WTC11 (cell line): ENCODE measurements around the gene EHD4. TPM values are rescaled to one million over a fixed set of nuclear protein-coding genes. Genes with fewer than 3 reads are reported as not detected.

Experiments used
- ATAC-seq: fragments of 200-7000 bp; cut with Tn5 transposase; 2 replicates; pipeline ENCODE4 v1.10.0; 2021; ENCODE audit warnings: mild to moderate bottlenecking, moderate library complexity
- CTCF ChIA-PET: fragments of 300-600 bp; sonication (Branson Sonifier 250); formaldehyde crosslinking; loops from one replicate; lab custom pipeline; 2021; ENCODE audit warnings: antibody characterized with exemption; lab: Charles Lee
- POLR2A ChIA-PET: fragments of 350-600 bp; sonication (Branson Sonifier 250); formaldehyde crosslinking; loops from one replicate; lab custom pipeline; 2021; ENCODE audit warnings: antibody characterized with exemption; lab: Charles Lee
- DNase-seq: peaks from one replicate; pipeline ENCODE4 v3.0.0; 2021; ENCODE audit warnings: low spot score
- H3K27ac Mint-ChIP-seq: 2 replicates; pipeline ENCODE4 v1.8.0; 2021; ENCODE audit warnings: mixed read lengths
- H3K27me3 Mint-ChIP-seq: 2 replicates; pipeline ENCODE4 v1.8.0; 2021; ENCODE audit warnings: low read depth, mild to moderate bottlenecking, moderate library complexity, mixed read lengths
- H3K36me3 Mint-ChIP-seq: 2 replicates; pipeline ENCODE4 v1.8.0; 2021; ENCODE audit warnings: mixed read lengths
- H3K4me1 Mint-ChIP-seq: 2 replicates; pipeline ENCODE4 v1.8.0; 2022; ENCODE audit warnings: mixed read lengths
- H3K4me3 Mint-ChIP-seq: 2 replicates; pipeline ENCODE4 v1.8.0; 2021; ENCODE audit warnings: mild to moderate bottlenecking, moderate library complexity, mixed read lengths
- H3K9me3 Mint-ChIP-seq: 2 replicates; pipeline ENCODE4 v1.8.0; 2021; ENCODE audit warnings: mixed read lengths
- FOXJ3 ChIP-seq: sonication (generic); formaldehyde crosslinking; IDR thresholded peaks from 2 replicates; pipeline ENCODE4 v1.9.0; 2021; ENCODE audit warnings: missing genetic modification reagents, mild to moderate bottlenecking, borderline replicate concordance
- GRHL2 ChIP-seq: fragments of 250-450 bp; sonication (Bioruptor Pico); IDR thresholded peaks from 2 replicates; pipeline ENCODE4 v1.8.0; 2022; ENCODE audit warnings: mild to moderate bottlenecking, moderate library complexity; ENCODE audit not compliant: insufficient replicate concordance, severe bottlenecking
- KAT7 ChIP-seq: sonication (generic); formaldehyde crosslinking; IDR thresholded peaks from 2 replicates; pipeline ENCODE4 v1.8.1; 2023; ENCODE audit warnings: missing genetic modification reagents, mild to moderate bottlenecking, borderline replicate concordance
- NFATC4 ChIP-seq: fragments of 250-450 bp; sonication (Bioruptor Pico); IDR thresholded peaks from 2 replicates; pipeline ENCODE4 v1.9.0; 2021; ENCODE audit warnings: mild to moderate bottlenecking
- NFE2L1 ChIP-seq: sonication (generic); formaldehyde crosslinking; IDR thresholded peaks from 2 replicates; pipeline ENCODE4 v1.8.1; 2023; ENCODE audit warnings: missing genetic modification reagents
- NR2C2 ChIP-seq: sonication (generic); formaldehyde crosslinking; IDR thresholded peaks from 2 replicates; pipeline ENCODE4 v1.8.0; 2022; ENCODE audit warnings: mild to moderate bottlenecking, missing genetic modification reagents
- NR3C1 ChIP-seq: sonication (generic); formaldehyde crosslinking; conservative IDR thresholded peaks from 2 replicates; pipeline ENCODE4 v1.8.1; 2023; ENCODE audit warnings: low read depth, mild to moderate bottlenecking, missing genetic modification reagents
- ZNF121 ChIP-seq: sonication (generic); formaldehyde crosslinking; IDR thresholded peaks from 2 replicates; pipeline ENCODE4 v1.8.0; 2023; ENCODE audit warnings: missing genetic modification reagents
- ZNF138 ChIP-seq: sonication (generic); formaldehyde crosslinking; conservative IDR thresholded peaks from 2 replicates; pipeline ENCODE4 v1.8.1; 2022; ENCODE audit warnings: mild to moderate bottlenecking, moderate library complexity, missing genetic modification reagents
- ZNF219 ChIP-seq: sonication (generic); formaldehyde crosslinking; IDR thresholded peaks from 2 replicates; pipeline ENCODE4 v1.8.0; 2023; ENCODE audit warnings: missing genetic modification reagents, mild to moderate bottlenecking, borderline replicate concordance
- total RNA-seq: library from RNA; stranded (reverse); gene quantifications from 3 replicates; pipeline ENCODE4 v1.2.3, GENCODE V29; 2021
- TF ChIP-seq, protein P1 (sequence below): sonication (generic); formaldehyde crosslinking; IDR thresholded peaks from 2 replicates; pipeline ENCODE4 v1.8.0; 2022; ENCODE audit warnings: mild to moderate bottlenecking, missing genetic modification reagents
- TF ChIP-seq, protein P2 (sequence below): sonication (generic); formaldehyde crosslinking; IDR thresholded peaks from 2 replicates; pipeline ENCODE4 v1.8.1; 2022; ENCODE audit warnings: low read depth, mild to moderate bottlenecking, moderate library complexity, missing genetic modification reagents, borderline replicate concordance
- TF ChIP-seq, protein P3 (sequence below): sonication (generic); formaldehyde crosslinking; IDR thresholded peaks from 2 replicates; pipeline ENCODE4 v1.8.1; 2023; ENCODE audit warnings: mild to moderate bottlenecking, missing genetic modification reagents
- TF ChIP-seq, protein P4 (sequence below): fragments of 250-450 bp; sonication (Bioruptor Pico); IDR thresholded peaks from 2 replicates; pipeline ENCODE4 v2.1.2; 2022; ENCODE audit warnings: mild to moderate bottlenecking, moderate library complexity
- TF ChIP-seq, protein P5 (sequence below): sonication (generic); formaldehyde crosslinking; IDR thresholded peaks from 2 replicates; pipeline ENCODE4 v1.8.0; 2023; ENCODE audit warnings: missing genetic modification reagents, mild to moderate bottlenecking, borderline replicate concordance
- TF ChIP-seq, protein P6 (sequence below): sonication (generic); formaldehyde crosslinking; IDR thresholded peaks from 2 replicates; pipeline ENCODE4 v1.8.0; 2022; ENCODE audit warnings: mild to moderate bottlenecking, missing genetic modification reagents
- TF ChIP-seq, protein P7 (sequence below): fragments of 250-450 bp; sonication (Bioruptor Pico); IDR thresholded peaks from 2 replicates; pipeline ENCODE4 v1.8.0; 2021; ENCODE audit warnings: mild to moderate bottlenecking

Gene EHD4
- total RNA-seq, 1 experiment from 2014 or later, result 23.9 TPM

DNA sequence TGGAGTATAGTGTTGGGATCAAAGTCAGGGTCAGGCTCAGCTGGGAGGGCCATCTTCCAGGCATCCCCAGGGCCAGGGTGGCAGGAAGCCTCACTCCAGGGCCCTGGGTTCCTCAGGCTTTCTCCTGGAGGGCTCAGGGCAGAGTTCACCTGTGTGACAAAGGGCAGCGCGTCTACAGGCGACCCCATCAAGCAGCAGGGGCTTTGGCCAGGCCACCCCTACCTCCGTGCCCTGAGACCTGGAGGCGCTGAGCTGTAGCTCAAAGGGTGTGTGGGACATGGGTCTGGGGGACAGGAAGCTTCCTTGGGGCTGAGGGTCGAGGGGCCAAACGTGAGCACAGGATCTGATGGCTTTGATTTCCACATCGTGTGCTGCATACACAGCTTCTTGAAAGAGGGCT lies 91.3 kb downstream of the EHD4 start (continued):
- TF ChIP-seq ZNF138 (no peak), NR2C2 (CRISPR knock-in tag) (no peak), KAT7 (no peak), FOXJ3 (no peak)
- TF ChIP-seq, protein P1, sequence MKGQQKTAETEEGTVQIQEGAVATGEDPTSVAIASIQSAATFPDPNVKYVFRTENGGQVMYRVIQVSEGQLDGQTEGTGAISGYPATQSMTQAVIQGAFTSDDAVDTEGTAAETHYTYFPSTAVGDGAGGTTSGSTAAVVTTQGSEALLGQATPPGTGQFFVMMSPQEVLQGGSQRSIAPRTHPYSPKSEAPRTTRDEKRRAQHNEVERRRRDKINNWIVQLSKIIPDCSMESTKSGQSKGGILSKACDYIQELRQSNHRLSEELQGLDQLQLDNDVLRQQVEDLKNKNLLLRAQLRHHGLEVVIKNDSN (CRISPR knock-in tag), result no peak
- TF ChIP-seq, protein P2, sequence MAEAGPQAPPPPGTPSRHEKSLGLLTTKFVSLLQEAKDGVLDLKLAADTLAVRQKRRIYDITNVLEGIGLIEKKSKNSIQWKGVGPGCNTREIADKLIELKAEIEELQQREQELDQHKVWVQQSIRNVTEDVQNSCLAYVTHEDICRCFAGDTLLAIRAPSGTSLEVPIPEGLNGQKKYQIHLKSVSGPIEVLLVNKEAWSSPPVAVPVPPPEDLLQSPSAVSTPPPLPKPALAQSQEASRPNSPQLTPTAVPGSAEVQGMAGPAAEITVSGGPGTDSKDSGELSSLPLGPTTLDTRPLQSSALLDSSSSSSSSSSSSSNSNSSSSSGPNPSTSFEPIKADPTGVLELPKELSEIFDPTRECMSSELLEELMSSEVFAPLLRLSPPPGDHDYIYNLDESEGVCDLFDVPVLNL (CRISPR knock-in tag), result no peak

DNA sequence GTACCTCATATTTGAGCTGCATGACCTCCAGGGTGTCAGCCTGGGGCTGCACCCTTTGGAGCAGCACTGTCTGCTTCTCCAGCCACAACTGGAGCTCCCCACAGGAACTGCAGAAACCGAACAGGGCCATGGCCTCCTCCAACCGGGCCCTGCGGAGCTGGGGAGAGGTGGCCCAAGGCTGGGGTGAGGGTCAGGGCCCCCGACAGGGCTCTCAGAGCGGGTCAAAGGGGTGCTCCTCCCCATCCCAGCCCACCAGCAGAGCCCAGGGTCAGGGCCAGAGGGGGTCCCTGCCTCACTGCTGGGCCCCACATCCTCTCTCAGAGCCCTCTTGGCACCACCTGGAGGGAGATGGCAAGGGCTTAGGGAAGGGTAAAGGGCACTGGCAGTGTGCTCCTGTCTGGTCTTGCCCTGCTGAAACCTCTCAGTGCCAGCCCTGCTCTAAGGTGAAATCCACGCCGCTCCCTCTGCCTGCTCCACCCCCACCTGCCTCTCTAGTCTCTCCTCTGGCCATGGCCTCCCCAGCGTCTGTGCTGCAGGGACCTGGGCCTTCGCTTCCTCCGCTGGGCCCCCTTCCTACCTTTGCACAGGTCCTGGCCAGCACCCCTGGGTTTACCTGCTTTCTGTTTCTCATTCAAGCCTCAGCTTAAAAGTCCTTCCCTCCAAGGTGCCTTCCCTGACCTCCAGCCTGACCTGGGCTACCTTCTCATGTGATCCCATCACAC lies 92.0 kb downstream of the EHD4 start:
- no peak for ATAC-seq
- TF ChIP-seq GRHL2 (CRISPR knock-in tag) (no peak), NFE2L1 (CRISPR knock-in tag) (no peak), NR3C1 (CRISPR knock-in tag) (no peak), NFATC4 (CRISPR knock-in tag) (no peak), ZNF219 (CRISPR knock-in tag) (no peak), ZNF121 (CRISPR knock-in tag) (no peak)
- TF ChIP-seq, protein P2 (CRISPR knock-in tag), result no peak
- TF ChIP-seq, protein P3, sequence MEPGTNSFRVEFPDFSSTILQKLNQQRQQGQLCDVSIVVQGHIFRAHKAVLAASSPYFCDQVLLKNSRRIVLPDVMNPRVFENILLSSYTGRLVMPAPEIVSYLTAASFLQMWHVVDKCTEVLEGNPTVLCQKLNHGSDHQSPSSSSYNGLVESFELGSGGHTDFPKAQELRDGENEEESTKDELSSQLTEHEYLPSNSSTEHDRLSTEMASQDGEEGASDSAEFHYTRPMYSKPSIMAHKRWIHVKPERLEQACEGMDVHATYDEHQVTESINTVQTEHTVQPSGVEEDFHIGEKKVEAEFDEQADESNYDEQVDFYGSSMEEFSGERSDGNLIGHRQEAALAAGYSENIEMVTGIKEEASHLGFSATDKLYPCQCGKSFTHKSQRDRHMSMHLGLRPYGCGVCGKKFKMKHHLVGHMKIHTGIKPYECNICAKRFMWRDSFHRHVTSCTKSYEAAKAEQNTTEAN (CRISPR knock-in tag), result no peak
- TF ChIP-seq, protein P4, sequence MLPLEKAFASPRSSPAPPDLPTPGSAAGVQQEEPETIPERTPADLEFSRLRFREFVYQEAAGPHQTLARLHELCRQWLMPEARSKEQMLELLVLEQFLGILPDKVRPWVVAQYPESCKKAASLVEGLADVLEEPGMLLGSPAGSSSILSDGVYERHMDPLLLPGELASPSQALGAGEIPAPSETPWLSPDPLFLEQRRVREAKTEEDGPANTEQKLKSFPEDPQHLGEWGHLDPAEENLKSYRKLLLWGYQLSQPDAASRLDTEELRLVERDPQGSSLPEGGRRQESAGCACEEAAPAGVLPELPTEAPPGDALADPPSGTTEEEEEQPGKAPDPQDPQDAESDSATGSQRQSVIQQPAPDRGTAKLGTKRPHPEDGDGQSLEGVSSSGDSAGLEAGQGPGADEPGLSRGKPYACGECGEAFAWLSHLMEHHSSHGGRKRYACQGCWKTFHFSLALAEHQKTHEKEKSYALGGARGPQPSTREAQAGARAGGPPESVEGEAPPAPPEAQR, result no peak
- TF ChIP-seq, protein P5, sequence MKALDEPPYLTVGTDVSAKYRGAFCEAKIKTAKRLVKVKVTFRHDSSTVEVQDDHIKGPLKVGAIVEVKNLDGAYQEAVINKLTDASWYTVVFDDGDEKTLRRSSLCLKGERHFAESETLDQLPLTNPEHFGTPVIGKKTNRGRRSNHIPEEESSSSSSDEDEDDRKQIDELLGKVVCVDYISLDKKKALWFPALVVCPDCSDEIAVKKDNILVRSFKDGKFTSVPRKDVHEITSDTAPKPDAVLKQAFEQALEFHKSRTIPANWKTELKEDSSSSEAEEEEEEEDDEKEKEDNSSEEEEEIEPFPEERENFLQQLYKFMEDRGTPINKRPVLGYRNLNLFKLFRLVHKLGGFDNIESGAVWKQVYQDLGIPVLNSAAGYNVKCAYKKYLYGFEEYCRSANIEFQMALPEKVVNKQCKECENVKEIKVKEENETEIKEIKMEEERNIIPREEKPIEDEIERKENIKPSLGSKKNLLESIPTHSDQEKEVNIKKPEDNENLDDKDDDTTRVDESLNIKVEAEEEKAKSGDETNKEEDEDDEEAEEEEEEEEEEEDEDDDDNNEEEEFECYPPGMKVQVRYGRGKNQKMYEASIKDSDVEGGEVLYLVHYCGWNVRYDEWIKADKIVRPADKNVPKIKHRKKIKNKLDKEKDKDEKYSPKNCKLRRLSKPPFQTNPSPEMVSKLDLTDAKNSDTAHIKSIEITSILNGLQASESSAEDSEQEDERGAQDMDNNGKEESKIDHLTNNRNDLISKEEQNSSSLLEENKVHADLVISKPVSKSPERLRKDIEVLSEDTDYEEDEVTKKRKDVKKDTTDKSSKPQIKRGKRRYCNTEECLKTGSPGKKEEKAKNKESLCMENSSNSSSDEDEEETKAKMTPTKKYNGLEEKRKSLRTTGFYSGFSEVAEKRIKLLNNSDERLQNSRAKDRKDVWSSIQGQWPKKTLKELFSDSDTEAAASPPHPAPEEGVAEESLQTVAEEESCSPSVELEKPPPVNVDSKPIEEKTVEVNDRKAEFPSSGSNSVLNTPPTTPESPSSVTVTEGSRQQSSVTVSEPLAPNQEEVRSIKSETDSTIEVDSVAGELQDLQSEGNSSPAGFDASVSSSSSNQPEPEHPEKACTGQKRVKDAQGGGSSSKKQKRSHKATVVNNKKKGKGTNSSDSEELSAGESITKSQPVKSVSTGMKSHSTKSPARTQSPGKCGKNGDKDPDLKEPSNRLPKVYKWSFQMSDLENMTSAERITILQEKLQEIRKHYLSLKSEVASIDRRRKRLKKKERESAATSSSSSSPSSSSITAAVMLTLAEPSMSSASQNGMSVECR (CRISPR knock-in tag), result no peak
- TF ChIP-seq, protein P6, sequence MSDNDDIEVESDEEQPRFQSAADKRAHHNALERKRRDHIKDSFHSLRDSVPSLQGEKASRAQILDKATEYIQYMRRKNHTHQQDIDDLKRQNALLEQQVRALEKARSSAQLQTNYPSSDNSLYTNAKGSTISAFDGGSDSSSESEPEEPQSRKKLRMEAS (CRISPR knock-in tag), result no peak
- TF ChIP-seq, protein P7, sequence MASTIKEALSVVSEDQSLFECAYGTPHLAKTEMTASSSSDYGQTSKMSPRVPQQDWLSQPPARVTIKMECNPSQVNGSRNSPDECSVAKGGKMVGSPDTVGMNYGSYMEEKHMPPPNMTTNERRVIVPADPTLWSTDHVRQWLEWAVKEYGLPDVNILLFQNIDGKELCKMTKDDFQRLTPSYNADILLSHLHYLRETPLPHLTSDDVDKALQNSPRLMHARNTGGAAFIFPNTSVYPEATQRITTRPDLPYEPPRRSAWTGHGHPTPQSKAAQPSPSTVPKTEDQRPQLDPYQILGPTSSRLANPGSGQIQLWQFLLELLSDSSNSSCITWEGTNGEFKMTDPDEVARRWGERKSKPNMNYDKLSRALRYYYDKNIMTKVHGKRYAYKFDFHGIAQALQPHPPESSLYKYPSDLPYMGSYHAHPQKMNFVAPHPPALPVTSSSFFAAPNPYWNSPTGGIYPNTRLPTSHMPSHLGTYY, result no peak
- TF ChIP-seq, all 79 proteins: peak for 0
- H3K9me3 Mint-ChIP-seq, result no peaks in the 10 kb centered on the region
- ChIA-PET CTCF (interaction anchor here (1.1 to 1.9 kb wide), 3 partner anchors 22 to 106 kb away, joined by 8 to 9 read pairs (median 8); partner anchors contain the start of gene MAPKBP1), POLR2A (interaction anchor here (0.6 to 1.1 kb wide), 2 partner anchors 27 to 48 kb away, joined by 3 read pairs; no protein-coding TSS in a partner anchor)
- no peaks in the 10 kb centered on the region for H3K36me3 Mint-ChIP-seq
- no peak overlapping the region for H3K4me3 Mint-ChIP-seq
- no peak overlapping the region for H3K27ac Mint-ChIP-seq
- peaks cover 33% of the 10 kb centered on the region for H3K27me3 Mint-ChIP-seq
- DNase-seq, result no peak
- H3K4me1 Mint-ChIP-seq, result peaks cover 8% of the 10 kb centered on the region
